GDM1 (cell line): Measurements from ENCODE around the gene CLEC1A.
A peak's percentile ranks its signal among the peaks of the same experiment; 100 is the strongest.

ENCODE experiments used
- DNase-seq: peaks from one replicate; lab custom pipeline; 2025; lab: John Stamatoyannopoulos, UW

Gene CLEC1A

GRCh38 chr12:10098791-10099190 is at the start of gene CLEC1A:
CLEC1A (minus strand) TSS chr12:10098985; CDS start chr12:10098922, 63 bp downstream.
- DNase-seq, result no peak

GRCh38 chr12:10147714-10148403 is 49.1 kb upstream of the CLEC1A start:
- DNase-seq, result no peak

DNA sequence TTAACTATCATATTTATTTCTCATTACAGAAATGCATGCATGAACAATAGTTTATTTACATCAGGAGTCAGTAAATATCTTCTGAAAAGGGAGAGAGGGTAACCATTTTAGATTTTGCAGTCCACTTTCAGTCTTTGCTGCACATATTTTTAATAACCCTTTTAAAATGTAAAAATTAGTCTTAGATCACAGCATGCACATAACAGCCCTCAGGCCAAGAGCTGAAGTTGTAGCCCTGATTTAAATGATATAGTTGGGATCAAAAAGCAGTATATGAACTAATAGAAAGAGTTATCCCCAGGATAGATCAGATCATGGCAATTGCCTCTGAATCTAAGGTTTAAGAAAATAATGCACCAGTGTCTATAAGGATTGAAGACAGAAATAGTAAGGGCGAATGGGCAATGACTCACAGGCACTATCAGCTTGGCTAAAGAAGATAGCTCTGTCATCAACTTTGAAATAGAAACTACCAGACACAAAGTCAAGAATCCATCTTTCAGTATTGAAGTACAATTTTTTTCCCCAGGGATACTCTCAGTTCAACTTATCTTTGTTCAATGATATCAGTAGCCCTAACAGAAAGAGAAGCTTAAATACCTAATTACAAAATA is 44.3 kb upstream of the CLEC1A start:
- no peak for DNase-seq

GRCh38 chr12:10140001-10140400 is 41.2 kb upstream of the CLEC1A start:
- peak; percentile 33 for DNase-seq

DNA sequence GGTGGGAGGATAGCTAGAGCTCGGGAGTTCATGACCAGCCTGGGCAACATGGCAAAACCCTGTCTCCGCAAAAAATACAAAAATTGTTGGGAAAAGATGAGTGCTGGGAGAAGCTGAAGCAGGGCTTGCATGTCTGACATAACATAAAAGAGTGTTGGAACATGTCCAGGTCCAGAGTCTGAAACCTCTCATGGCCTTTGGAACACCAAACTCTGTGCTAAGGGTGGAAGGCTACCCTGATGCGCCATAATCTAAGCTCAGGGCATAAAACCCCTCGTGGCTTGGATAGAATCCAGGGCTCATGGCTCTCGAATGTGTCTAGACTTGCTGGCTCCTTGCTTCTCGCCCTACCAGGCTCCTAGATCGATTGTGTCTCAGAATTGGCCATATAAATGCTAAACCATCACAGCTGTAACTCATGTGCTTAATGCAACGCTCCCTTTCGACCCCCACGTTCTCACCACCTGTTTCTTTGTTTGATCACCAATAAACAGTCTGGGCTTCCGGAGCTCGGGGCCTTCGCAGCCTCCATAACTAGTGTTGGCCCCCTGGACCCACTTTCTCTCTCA is 37.9 kb upstream of the CLEC1A start:
- no peak for DNase-seq

DNA sequence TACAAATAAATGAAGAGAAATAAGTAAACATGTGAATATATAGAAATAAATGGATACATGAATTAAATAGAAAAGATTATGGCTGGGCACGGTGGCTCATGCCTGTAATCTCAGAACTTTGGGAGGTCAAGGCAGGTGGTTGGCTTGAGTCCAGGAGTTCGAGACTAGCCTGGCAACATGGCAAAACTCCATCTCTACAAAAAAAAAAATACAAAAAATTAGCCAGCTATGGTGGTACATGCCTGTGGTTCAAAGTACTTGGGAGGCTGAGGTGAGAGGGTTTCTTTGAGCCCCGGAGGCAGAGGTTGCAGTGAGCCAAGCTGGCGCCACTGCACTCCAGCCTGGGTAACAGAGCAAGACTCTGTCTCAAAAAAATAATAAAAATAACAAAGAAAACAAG is 36.3 kb upstream of the CLEC1A start:
- no peak for DNase-seq

DNA sequence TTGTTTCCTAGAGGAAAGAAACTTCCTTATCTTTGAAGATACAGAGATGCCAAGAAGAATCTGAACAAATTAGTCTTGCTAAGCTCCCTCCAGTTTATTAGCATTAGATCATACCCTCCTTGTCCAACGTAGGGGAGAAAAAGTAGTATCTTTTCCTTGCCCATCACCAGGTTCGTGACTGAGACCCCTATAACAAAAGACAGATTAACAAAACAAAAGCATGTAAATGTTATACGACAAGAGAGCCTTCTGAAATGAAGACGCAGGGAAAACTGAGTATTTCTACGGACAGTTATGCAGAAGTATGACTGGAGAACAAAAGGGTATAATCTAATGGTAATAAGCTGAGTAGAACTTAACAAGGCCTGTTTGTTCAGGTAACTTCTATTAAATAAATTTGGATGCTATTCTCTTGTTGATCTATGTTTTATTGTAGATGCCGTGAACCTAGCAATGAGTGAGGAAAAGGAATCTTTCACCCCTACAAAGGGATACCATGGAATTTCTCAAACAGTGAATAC is 34.1 kb upstream of the CLEC1A start:
- DNase-seq, result no peak

GRCh38 chr12:10131111-10131690 is 32.4 kb upstream of the CLEC1A start:
- no peak for DNase-seq

DNA sequence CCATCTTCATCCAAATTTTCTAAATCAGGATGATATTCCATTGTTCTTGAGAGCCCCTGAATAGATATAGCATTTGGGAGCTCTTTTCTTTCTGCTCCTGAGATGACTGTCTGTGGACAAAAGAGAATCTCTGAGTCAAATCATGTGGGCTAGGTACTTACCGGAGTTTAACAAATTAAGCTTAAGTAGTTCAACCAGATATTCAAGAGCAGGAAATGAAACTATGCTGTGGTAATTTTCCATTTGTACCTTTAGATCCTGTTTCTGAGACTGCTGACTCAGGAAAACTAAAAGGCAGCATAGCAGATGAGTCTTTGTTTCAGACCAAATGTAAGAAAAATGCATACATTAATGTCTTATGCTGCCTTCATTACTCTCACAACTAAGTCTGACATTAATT is 31.3 kb upstream of the CLEC1A start, which contains the start of gene CLEC7A:
TSS of gene CLEC7A (minus strand) at position 158 of the 400 bp plus-strand sequence. CDS start at position 41, 117 bp downstream.
- no peak for DNase-seq

- DNase-seq, result peak; percentile 23
Observed at GRCh38 chr12:10128687-10129086, 29.9 kb upstream of the CLEC1A start.

DNA sequence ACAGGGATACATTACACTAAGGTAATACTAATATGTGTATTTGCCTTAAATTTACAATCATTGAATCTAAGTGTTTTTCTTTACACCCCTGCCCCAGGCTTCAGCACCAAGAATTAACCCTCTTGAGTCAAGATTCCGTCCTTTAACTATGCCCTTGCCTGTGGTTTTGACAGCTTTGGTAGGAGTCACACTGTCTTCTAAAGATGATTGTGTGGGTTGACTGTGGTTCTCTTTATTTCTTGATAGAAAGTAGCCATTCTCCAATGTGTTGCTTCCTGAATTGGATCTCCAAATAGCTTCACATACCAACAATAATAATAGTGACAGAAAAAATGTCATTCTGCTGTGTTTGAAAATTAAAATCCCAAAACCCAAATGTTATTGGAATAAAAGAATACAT is 27.6 kb upstream of the CLEC1A start:
- no peak for DNase-seq

DNA sequence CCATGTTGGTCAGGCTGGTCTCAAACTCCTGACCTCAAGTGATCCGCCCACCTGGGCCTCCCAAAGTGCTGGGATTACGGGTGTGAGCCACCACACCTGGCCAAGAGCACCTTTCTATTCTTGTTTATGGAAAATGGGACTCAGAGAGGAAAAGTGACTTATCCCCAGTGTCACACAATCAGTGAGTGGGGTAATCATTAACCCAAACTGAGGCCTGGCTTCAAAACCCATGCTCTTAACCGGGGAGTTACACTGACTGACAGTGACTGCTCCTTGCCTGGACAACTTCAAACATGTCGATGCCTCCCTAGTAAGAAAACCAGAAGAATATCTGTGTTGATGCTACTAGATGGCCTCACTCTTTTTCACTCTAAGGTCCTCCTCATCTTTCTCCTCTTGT is 23.9 kb upstream of the CLEC1A start:
- no peak for DNase-seq

DNA sequence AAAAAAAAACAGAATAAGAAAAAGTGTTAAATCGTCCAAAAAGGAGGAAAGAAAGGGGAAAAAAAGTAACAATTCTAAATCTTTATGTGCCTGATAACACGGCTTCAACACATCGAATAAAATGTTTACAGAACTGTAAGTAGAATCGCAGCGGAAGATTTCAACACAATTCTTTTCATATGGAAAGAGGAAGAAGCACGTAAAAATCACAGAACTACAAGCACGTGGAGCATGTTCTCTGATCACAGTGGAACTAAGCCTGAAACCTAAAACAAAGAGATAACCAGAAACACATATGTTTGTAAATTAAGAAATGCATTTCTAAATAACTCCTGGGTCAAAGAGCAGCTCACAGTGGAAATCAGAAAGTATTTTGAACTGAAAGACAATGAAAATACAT is 22.5 kb upstream of the CLEC1A start:
- DNase-seq, result no peak

DNA sequence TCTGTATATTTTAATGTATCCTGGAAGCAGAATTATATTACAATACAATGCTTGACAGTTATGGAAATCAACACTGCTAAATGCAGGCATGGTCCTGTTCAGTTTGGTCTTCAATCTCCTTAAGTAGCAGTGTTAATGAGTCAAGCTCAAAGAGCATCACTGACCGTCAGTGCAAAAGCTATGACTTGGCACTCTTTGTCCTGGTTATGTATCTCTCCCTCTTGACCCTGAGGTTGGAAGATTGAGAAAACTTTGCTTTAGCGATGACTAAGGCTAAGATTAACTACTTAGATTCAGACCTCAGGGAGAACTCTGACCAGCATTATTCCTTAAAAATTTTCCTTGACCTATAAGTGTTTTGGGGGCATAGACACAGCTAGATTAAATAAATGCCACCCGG is 20.3 kb upstream of the CLEC1A start:
- no peak for DNase-seq

DNA sequence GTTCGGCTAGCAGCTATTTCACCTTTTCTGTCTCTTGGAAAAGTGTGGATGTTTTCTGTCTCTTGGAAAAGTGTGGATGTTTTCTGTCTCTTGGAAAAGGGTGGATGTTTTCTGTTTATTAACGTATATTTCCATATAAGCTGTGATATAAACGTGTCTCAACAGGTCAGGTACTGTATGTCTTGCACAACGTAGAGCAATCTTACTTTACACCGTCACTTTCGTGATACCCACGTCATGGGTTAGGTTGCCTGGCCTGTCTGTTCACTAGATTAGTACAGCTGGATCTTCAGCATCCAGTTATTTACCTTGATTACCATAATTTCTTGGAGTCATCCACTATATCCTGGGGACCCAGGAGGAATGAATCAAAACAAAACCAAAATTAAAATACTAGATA is 17.1 kb upstream of the CLEC1A start:
- no peak for DNase-seq

DNA sequence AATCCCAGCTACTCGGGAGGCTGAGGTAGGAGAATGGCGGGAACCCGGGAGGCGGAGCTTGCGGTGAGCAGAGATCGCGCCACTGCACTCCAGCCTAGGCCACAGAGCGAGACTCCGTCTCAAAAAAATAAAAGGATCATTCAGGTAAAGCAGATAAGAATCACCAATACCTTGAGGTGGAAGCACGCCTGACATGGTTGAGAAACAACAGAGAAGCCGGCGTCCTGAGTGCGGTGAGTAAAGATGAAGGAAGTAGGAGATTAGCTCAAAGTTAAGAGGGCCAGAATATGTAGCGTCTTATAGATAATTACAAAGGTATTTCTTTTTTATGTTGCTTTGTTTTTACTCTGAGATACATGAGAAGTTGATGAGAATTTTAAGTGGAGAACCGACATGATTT is 16.5 kb upstream of the CLEC1A start:
- no peak for DNase-seq

DNA sequence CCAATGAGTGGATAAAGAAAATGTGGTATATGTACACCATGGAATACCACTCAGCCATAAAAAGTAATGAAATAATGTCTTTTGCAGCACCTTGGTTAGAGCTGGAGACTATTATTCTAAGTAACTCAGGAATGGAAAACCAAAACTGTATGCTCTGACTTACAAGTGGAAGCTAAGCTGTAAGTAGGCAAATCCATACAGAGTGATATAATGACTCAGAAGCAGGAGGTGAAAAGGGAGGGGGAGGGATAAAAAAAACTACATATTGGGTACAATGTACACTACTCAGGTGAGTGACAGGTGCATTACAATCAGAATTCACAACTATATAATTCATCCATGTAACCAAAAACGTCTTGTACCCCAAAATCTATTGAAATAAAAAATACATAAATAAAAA is 15.1 kb upstream of the CLEC1A start:
- no peak for DNase-seq

DNA sequence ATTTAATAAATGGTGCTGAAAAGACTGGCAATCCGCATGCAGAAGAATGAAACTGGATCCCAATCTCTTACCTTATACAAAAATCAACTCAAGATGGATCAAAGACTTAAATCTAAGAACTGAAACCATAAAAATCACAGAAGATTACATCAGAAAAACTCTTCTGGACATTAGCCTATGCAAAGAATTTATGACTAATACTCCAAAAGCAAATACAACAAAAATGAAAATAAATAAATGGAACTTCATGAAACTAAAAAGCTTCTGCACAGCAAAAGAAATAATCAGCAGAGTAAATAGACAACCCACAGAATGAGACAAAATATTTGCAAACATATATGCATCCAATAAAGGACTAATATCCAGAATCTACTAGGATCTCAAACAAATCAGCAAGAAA is 14.3 kb upstream of the CLEC1A start:
- no peak for DNase-seq

GRCh38 chr12:10111451-10111850 is 12.7 kb upstream of the CLEC1A start:
- no peak for DNase-seq

- no peak for DNase-seq
Observed at GRCh38 chr12:10110256-10110844, 11.6 kb upstream of the CLEC1A start.

GRCh38 chr12:10102322-10102721 is 3.5 kb upstream of the CLEC1A start:
- no peak for DNase-seq

DNA sequence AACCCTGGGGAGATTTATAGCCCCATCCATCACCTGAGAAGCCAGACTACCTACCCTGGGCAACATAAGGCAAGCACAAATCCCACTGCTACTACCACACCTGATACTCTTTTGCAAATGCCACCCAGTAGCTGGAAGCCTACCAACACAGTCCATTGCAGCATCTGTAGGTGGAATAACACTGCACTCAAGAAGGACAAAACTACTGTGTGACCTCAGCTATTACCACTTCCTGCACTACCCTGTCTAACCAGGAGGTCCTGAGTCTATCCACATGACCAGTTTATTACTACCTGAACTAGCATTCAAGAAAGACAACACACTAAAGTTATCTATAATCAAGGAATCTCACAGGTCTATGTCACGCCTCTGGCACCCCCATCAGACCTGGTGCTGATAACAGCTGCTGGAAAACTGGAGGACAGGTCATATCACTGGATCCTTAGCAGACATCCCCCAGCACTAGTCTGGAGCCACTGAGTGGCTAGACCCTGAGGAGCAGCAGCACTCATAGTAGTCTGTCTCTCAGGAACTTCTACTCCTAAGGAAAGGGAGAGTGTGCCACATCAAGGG is 2.9 kb upstream of the CLEC1A start:
- no peak for DNase-seq
